ENCODE measurements around the gene LTBP1.
A peak's percentile ranks its signal among the peaks of the same experiment; 100 is the strongest.

Gene LTBP1

DNA sequence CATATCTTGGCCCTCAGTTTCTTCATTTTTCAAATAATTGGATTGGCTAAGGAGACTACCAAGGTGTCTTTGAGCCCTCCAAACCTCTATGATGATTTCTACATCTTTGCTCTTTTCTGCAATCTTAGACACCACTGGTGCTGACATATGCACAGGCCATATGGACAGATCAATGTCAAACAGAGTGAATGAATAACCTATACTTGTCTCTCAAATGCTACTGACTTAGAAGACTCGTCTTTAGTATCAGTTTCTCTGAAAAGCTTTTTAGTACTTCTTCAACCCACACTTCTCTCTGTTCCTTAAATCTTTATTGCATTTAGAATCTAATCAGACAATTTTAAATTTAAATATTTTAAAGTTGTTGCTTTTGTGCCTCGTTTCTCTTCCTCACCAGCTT lies 258.2 kb downstream of the LTBP1 start:
- no peak for DNase-seq (ENCODE audit: low read depth)

GRCh38 chr2:33205693-33206434 lies 259.1 kb downstream of the LTBP1 start:
- no peak for DNase-seq (ENCODE audit: low read depth)

DNA sequence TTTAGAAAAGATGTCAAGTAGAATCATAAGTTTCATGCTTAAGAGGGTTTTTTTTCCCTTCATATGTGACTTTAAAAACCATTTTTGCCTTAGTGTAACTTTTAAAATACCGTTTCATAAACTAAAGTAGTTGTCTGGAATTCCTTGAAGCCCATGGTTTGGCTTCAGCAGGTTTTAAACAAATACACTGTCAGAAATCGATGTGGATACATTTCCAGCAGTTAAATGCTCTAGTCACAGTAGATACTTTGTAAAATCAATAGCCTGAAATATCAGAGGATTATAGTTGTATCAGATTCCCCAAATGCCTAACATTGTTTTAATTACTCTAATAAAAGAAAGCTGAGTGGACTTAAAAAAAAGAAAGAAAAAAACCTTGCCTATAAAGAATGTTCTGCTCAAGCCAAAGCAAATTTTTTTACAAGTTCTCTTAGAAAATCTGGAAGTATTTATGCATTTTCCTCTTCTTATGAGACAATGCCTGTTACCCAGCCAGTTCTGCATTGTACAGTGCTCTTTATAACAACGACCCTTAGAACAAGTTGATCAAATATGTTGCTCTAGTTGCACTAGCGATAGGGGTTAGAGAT lies 260.5 kb downstream of the LTBP1 start:
- DNase-seq (ENCODE audit: low read depth) = no peak

- DNase-seq (ENCODE audit: low read depth) = no peak
Measured at GRCh38 chr2:33208400-33208799, 261.6 kb downstream of the LTBP1 start.

- DNase-seq (ENCODE audit: low read depth) = no peak
Measured at GRCh38 chr2:33209976-33210375, 263.2 kb downstream of the LTBP1 start.

- peak; percentile 94 for DNase-seq (ENCODE audit: low read depth)
Measured at GRCh38 chr2:33210626-33211025, 263.9 kb downstream of the LTBP1 start.

DNA sequence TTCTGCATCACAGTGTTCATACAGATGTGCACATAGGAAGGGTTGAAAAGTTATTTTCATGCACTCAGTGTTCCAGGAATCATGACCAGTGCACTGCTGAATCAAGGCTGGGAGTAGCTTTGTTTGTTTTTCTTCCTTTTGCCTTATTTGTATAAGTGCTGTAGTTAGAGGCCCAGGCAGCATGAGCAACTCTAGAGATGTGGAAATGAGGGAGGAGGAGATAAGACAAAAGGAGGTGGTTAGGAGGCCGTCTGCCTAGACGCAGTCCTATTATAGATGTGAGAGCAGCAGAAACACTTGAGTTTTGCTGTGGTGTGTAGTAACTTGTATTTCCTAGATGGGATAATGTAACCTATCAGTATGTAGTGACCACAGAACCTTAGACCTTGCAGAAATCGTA lies 265.4 kb downstream of the LTBP1 start:
- peak; percentile 68 for DNase-seq (ENCODE audit: low read depth)

DNA sequence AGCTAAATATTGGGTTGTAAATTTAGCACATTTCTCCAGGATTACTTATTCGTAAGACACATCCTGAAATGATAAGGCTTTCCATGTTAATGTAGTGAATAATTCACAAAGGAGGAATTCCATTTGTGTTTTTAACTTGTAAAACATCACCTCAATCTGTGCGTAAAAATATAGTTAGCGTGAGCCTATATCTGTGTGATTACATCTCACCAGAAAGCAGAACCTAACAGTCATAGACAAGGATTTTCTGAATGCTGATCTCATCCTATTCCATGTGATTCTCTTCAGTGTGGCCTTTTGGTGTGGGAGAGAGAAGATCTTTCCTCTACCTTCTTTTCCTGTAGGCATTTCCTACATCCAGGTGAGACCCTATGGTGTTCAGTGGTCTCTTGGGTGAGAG lies 266.5 kb downstream of the LTBP1 start:
- DNase-seq (ENCODE audit: low read depth) = no peak

DNA sequence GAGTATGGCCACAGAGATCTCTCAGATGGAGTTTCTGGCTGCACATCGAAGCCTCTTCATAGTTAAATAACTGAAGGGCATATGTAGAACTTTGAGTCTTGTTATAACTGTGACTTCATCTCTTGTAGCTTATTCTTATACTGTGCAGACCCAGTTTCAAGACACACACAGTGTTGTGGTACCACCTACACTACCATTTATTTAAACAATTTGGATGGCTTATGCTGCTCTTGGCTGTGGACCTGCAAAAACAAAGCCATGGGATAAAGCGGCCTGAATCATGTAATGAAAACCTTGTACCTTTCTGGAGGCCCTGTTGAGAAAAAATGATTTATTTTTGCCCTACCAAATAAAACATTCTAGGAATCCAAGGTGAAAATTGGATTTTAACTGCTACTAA lies 266.9 kb downstream of the LTBP1 start:
- no peak for DNase-seq (ENCODE audit: low read depth)

DNA sequence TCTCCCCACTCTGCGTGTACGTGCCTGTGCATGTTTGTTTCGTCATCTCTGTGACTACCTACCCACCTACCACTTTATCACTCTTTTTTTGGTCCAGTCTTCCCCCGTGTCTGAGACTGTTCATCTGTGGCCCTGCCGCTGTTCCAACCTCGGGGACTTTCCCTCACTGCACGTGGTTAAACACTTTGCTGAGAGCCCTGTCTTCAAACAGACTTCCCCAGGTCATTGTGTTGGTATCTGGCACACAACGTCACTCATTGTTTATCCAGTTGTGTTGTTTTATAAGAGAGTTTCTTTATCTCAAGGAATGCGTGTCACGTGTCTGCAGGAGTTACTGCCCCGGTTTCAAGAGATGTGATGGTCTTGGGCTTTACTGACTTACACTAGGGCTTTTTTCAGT lies 267.7 kb downstream of the LTBP1 start:
- DNase-seq (ENCODE audit: low read depth) = no peak

DNA sequence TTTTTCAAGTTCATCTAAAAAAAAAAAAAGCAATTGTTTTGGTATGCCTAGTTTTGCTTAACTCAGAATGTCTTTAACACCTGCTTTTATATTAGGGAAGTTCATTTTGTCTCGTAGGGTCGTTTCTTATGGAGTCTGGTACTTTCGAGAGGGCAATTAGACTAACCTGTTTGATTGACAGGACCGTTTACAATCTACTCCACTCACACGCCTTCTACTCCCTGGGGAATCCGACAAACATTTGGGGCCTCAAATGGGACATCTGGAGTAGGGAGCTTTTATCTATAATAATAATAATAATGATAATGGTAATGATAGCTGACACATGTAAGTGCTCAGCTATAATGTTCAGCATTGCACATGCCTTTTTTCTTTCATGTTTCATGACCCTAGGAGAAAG lies 268.1 kb downstream of the LTBP1 start:
- no peak for DNase-seq (ENCODE audit: low read depth)

DNA sequence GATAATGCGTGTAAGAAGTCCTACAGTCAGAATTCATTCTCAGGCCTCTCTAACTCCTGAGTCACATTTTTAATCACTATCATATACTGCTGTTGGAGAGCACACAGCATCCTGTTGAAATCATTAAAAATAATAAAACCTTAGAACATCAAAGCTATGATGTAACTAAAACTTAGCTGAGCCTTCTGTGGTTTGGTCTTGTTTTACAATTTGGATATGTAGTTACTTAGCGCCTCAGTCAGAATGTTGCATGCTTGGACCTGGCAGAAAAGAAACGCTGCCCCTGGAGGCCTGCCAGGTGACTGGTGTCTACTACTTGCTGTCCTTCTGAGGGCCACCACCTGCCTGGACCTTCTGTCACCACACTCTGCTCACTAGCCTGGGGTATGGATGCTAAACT lies 268.5 kb downstream of the LTBP1 start:
- DNase-seq (ENCODE audit: low read depth) = peak; percentile 93

DNA sequence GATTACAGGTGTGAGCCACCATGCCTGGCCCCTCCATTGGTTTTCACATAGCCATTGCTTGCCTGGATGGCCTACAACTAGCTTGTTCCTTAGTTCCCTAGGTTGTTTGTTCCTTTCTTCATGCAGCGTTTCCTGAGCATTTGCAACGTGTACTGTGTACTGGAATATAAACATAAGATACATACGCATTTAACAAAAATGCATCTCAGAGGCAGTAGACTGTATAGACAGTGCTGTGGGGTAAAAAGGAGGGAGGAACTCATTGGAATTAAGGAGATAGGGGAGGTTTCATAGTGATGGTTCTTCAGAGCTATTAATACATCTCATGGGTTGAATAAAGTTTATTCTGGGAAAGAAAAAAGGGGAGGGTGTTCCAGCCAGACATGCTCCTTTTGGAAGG lies 269.2 kb downstream of the LTBP1 start:
- DNase-seq (ENCODE audit: low read depth) = no peak

- no peak for DNase-seq (ENCODE audit: low read depth)
Measured at GRCh38 chr2:33216508-33217182, 269.9 kb downstream of the LTBP1 start.

- DNase-seq (ENCODE audit: low read depth) = no peak
Measured at GRCh38 chr2:33217406-33217805, 270.7 kb downstream of the LTBP1 start.

- DNase-seq (ENCODE audit: low read depth) = no peak
Measured at GRCh38 chr2:33219114-33219513, 272.4 kb downstream of the LTBP1 start.

DNA sequence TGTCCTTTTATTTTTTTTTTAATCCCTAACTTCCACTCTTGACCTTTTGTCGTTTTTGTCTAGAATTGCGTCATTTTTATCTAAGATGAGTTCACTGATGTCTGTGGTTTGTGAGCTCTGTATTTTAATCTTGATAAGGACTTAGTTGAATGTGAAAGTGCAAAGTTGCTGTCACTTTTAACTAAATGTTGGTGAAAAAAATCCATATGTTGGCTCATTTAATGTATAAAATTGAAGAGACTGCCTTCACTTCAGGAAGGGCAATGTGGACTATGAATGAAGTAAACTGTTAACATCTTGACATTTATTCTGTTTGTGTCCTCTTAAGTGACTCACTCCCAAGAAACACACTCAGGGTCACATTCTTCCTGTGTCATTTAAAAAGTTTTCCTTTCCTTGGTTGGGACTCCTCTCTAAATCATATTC lies 273.1 kb downstream of the LTBP1 start:
- no peak for DNase-seq (ENCODE audit: low read depth)

- no peak for DNase-seq (ENCODE audit: low read depth)
Measured at GRCh38 chr2:33220533-33220932, 273.8 kb downstream of the LTBP1 start.

GRCh38 chr2:33221046-33221784 lies 274.5 kb downstream of the LTBP1 start:
- no peak for DNase-seq (ENCODE audit: low read depth)

- DNase-seq (ENCODE audit: low read depth) = no peak
Measured at GRCh38 chr2:33222309-33222708, 275.6 kb downstream of the LTBP1 start.

- DNase-seq (ENCODE audit: low read depth) = no peak
Measured at GRCh38 chr2:33223856-33224255, 277.1 kb downstream of the LTBP1 start.

DNA sequence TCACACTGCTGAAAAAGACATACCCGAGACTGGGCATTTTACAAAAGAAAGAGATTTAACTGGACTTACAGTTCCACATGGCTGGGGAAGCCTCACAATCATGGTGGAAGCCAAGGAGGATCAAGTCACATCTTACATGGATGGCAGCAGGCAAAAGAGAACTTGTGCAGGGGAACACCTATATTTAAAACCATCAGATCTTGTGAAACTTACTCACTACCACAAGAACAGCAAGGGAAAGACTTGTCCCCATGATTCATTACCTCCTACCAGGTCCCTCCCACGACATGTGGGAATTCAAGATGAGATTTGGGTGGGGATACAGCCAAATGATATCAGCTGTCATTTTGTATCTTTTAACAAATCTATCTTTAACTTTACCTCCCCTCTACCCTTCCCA lies 278.6 kb downstream of the LTBP1 start:
- no peak for DNase-seq (ENCODE audit: low read depth)

DNA sequence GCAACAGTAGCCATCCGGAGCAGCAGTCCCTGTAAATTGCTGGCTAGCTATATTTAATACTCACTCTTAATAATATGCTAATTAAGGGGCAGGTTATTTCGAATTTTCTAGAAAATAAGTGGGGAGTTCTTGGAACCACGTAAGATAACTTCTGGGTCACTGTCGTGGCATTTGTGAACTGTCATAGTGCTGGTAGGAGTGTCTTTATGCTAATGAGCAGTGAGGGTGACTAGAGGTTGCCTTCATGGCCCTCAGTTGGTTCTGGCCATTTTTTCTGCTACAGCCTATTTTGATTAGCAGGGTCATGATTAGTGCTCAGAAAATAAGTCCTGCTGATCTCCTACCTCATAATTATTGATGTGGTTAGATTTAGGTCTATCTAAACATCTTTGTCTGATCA lies 279.8 kb downstream of the LTBP1 start:
- DNase-seq (ENCODE audit: low read depth) = no peak
